WTC11 (cell line): ENCODE data around the gene ZNF142. TPM values are rescaled to one million over a fixed set of nuclear protein-coding genes. Genes with fewer than 3 reads are reported as not detected.

Experiments
- ATAC-seq: fragments of 200-7000 bp; cut with Tn5 transposase; 2 replicates; pipeline ENCODE4 v1.10.0; 2021; ENCODE audit warnings: mild to moderate bottlenecking, moderate library complexity
- CTCF ChIA-PET: fragments of 300-600 bp; sonication (Branson Sonifier 250); formaldehyde crosslinking; loops from one replicate; lab custom pipeline; 2021; ENCODE audit warnings: antibody characterized with exemption; lab: Charles Lee
- POLR2A ChIA-PET: fragments of 350-600 bp; sonication (Branson Sonifier 250); formaldehyde crosslinking; loops from one replicate; lab custom pipeline; 2021; ENCODE audit warnings: antibody characterized with exemption; lab: Charles Lee
- DNase-seq: peaks from one replicate; pipeline ENCODE4 v3.0.0; 2021; ENCODE audit warnings: low spot score
- H3K27ac Mint-ChIP-seq: 2 replicates; pipeline ENCODE4 v1.8.0; 2021; ENCODE audit warnings: mixed read lengths
- H3K27me3 Mint-ChIP-seq: 2 replicates; pipeline ENCODE4 v1.8.0; 2021; ENCODE audit warnings: low read depth, mild to moderate bottlenecking, moderate library complexity, mixed read lengths
- H3K36me3 Mint-ChIP-seq: 2 replicates; pipeline ENCODE4 v1.8.0; 2021; ENCODE audit warnings: mixed read lengths
- H3K4me1 Mint-ChIP-seq: 2 replicates; pipeline ENCODE4 v1.8.0; 2022; ENCODE audit warnings: mixed read lengths
- H3K4me3 Mint-ChIP-seq: 2 replicates; pipeline ENCODE4 v1.8.0; 2021; ENCODE audit warnings: mild to moderate bottlenecking, moderate library complexity, mixed read lengths
- H3K9me3 Mint-ChIP-seq: 2 replicates; pipeline ENCODE4 v1.8.0; 2021; ENCODE audit warnings: mixed read lengths
- EMX1 ChIP-seq: fragments of 250-450 bp; sonication (Bioruptor Pico); IDR thresholded peaks from 2 replicates; pipeline ENCODE4 v1.8.0; 2021; ENCODE audit warnings: mild to moderate bottlenecking
- MXD4 ChIP-seq: fragments of 250-450 bp; sonication (Bioruptor Pico); IDR thresholded peaks from 2 replicates; pipeline ENCODE4 v1.8.0; 2021; ENCODE audit warnings: mild to moderate bottlenecking, moderate library complexity, borderline replicate concordance
- MYBL2 ChIP-seq: sonication (generic); formaldehyde crosslinking; IDR thresholded peaks from 2 replicates; pipeline ENCODE4 v1.8.1; 2023; ENCODE audit warnings: mild to moderate bottlenecking, moderate library complexity, missing genetic modification reagents
- RELA ChIP-seq: sonication (generic); formaldehyde crosslinking; IDR thresholded peaks from 2 replicates; pipeline ENCODE4 v1.8.1; 2022; ENCODE audit warnings: missing genetic modification reagents, mild to moderate bottlenecking, borderline replicate concordance
- SP1 ChIP-seq: sonication (generic); formaldehyde crosslinking; conservative IDR thresholded peaks from 2 replicates; pipeline ENCODE4 v1.8.1; 2022; ENCODE audit warnings: missing genetic modification reagents
- ZNF232 ChIP-seq: sonication (generic); formaldehyde crosslinking; IDR thresholded peaks from 2 replicates; pipeline ENCODE4 v1.8.0; 2022; ENCODE audit warnings: mild to moderate bottlenecking, missing genetic modification reagents
- ZNF396 ChIP-seq: fragments of 250-450 bp; sonication (Bioruptor Pico); IDR thresholded peaks from 2 replicates; pipeline ENCODE4 v1.8.0; 2021; ENCODE audit warnings: mild to moderate bottlenecking, moderate library complexity, borderline replicate concordance
- ZNF416 ChIP-seq: fragments of 250-450 bp; sonication (Bioruptor Pico); IDR thresholded peaks from 2 replicates; pipeline ENCODE4 v1.9.0; 2021; ENCODE audit warnings: mild to moderate bottlenecking, inconsistent platforms
- total RNA-seq: library from RNA; stranded (reverse); gene quantifications from 3 replicates; pipeline ENCODE4 v1.2.3, GENCODE V29; 2021
- TF ChIP-seq, protein P1 (sequence below): sonication (generic); formaldehyde crosslinking; IDR thresholded peaks from 2 replicates; pipeline ENCODE4 v1.8.1; 2023; ENCODE audit warnings: mild to moderate bottlenecking, missing genetic modification reagents, moderate library complexity
- TF ChIP-seq, protein P2 (sequence below): sonication (generic); formaldehyde crosslinking; IDR thresholded peaks from 2 replicates; pipeline ENCODE4 v1.8.0; 2023; ENCODE audit warnings: mild to moderate bottlenecking, missing genetic modification reagents
- TF ChIP-seq, protein P3 (sequence below): fragments of 250-450 bp; sonication (Bioruptor Pico); IDR thresholded peaks from 2 replicates; pipeline ENCODE4 v1.9.0; 2021; ENCODE audit warnings: mild to moderate bottlenecking
- TF ChIP-seq, protein P4 (sequence below): sonication (generic); formaldehyde crosslinking; IDR thresholded peaks from 2 replicates; pipeline ENCODE4 v1.8.1; 2023; ENCODE audit warnings: mild to moderate bottlenecking, missing genetic modification reagents, borderline replicate concordance
- TF ChIP-seq, protein P5 (sequence below): sonication (generic); formaldehyde crosslinking; IDR thresholded peaks from 2 replicates; pipeline ENCODE4 v1.8.1; 2022; ENCODE audit warnings: low read depth, mild to moderate bottlenecking, moderate library complexity, missing genetic modification reagents, borderline replicate concordance
- TF ChIP-seq, protein P6 (sequence below): fragments of 250-450 bp; sonication (Bioruptor Pico); conservative IDR thresholded peaks from 2 replicates; pipeline ENCODE4 v1.9.0; 2021; ENCODE audit warnings: mild to moderate bottlenecking
- TF ChIP-seq, protein P7 (sequence below): sonication (generic); formaldehyde crosslinking; IDR thresholded peaks from 2 replicates; pipeline ENCODE4 v1.8.0; 2023; ENCODE audit warnings: missing genetic modification reagents, mild to moderate bottlenecking, borderline replicate concordance

ZNF142 gene
- total RNA-seq, 1 experiment from 2014 or later: 33.5 TPM

DNA sequence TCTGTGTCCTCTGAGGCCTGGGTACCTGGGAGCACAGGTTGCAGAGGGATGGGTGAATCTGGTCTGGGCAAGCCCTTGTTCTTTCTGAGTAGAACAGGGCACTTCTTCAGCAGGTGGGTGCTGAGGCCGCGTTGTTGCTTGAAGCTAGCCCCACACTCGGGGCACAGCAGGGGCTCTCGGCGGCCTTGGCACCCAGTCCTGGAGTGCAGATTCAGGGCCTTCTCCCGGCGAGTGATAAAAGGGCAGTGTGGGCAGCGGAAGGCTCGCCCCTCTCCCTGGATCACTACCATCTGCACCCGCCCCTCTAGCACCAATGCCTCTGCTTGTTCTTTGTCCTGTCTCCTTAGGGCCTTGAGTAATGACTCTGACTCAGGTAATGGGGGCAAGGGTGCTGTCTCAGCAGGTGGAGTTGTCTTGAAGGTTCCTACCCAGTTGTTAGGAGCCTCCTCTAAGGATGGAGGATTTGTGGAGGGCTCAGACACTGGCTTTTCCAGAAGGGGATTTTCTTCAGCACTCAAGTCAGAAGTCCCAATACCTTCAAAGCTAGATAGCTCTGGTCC is 15.6 kb downstream of the ZNF142 start:
- no peaks in the 10 kb centered on the region for H3K4me1 Mint-ChIP-seq
- CTCF ChIA-PET: interaction anchor here (1.1 kb wide), 1 partner anchor 9 kb away, joined by 3 read pairs; no protein-coding TSS in a partner anchor
- DNase-seq (no peak), ATAC-seq (no peak)
- H3K36me3 Mint-ChIP-seq: peaks cover 52% of the 10 kb centered on the region
- H3K27ac Mint-ChIP-seq: no peak overlapping the region
- no peak for TF ChIP-seq SP1
- TF ChIP-seq RELA (CRISPR knock-in tag): no peak
- TF ChIP-seq, protein P1, sequence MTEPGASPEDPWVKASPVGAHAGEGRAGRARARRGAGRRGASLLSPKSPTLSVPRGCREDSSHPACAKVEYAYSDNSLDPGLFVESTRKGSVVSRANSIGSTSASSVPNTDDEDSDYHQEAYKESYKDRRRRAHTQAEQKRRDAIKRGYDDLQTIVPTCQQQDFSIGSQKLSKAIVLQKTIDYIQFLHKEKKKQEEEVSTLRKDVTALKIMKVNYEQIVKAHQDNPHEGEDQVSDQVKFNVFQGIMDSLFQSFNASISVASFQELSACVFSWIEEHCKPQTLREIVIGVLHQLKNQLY (CRISPR knock-in tag): no peak
- no peak for TF ChIP-seq MYBL2
- TF ChIP-seq ZNF416 (CRISPR knock-in tag): no peak
- TF ChIP-seq, protein P2, sequence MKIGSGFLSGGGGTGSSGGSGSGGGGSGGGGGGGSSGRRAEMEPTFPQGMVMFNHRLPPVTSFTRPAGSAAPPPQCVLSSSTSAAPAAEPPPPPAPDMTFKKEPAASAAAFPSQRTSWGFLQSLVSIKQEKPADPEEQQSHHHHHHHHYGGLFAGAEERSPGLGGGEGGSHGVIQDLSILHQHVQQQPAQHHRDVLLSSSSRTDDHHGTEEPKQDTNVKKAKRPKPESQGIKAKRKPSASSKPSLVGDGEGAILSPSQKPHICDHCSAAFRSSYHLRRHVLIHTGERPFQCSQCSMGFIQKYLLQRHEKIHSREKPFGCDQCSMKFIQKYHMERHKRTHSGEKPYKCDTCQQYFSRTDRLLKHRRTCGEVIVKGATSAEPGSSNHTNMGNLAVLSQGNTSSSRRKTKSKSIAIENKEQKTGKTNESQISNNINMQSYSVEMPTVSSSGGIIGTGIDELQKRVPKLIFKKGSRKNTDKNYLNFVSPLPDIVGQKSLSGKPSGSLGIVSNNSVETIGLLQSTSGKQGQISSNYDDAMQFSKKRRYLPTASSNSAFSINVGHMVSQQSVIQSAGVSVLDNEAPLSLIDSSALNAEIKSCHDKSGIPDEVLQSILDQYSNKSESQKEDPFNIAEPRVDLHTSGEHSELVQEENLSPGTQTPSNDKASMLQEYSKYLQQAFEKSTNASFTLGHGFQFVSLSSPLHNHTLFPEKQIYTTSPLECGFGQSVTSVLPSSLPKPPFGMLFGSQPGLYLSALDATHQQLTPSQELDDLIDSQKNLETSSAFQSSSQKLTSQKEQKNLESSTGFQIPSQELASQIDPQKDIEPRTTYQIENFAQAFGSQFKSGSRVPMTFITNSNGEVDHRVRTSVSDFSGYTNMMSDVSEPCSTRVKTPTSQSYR (CRISPR knock-in tag): no peak
- no peak for TF ChIP-seq ZNF232 (CRISPR knock-in tag)
- TF ChIP-seq, protein P3, sequence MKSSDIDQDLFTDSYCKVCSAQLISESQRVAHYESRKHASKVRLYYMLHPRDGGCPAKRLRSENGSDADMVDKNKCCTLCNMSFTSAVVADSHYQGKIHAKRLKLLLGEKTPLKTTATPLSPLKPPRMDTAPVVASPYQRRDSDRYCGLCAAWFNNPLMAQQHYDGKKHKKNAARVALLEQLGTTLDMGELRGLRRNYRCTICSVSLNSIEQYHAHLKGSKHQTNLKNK (CRISPR knock-in tag): no peak
- H3K4me3 Mint-ChIP-seq: no peak overlapping the region
- no peaks in the 10 kb centered on the region for H3K27me3 Mint-ChIP-seq
- H3K9me3 Mint-ChIP-seq: no peaks in the 10 kb centered on the region
- POLR2A ChIA-PET: no interaction called here

DNA sequence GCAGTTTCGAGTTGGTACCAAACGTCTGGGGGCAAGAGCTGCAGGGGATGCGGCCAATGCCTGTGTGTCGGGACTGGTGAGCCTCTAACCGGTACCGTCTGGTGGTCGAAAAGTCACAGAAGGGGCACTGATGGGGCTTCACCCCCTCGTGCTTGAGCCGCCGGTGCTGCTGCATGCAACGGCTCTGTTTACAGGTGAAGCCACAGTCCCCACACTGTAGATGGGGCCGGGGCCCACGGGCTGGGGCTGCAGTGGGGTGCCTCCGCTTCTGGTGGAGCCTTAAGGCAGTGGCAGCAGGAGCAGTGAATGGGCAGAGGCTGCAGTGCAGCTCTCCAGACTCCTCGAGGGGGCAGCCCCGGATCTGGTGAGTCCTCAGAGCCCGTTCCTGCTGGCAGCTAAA is 16.6 kb downstream of the ZNF142 start:
- DNase-seq: no peak
- no peaks in the 10 kb centered on the region for H3K4me1 Mint-ChIP-seq
- no peaks in the 10 kb centered on the region for H3K27me3 Mint-ChIP-seq
- no peaks in the 10 kb centered on the region for H3K9me3 Mint-ChIP-seq
- ChIA-PET POLR2A (interaction anchor here (0.5 kb wide), 1 partner anchor 121 kb away, joined by 3 read pairs; no protein-coding TSS in a partner anchor), CTCF (no interaction called here)
- H3K4me3 Mint-ChIP-seq: no peak overlapping the region
- ATAC-seq: no peak
- H3K36me3 Mint-ChIP-seq: peaks cover 53% of the 10 kb centered on the region
- no peak overlapping the region for H3K27ac Mint-ChIP-seq
- TF ChIP-seq, protein P4, sequence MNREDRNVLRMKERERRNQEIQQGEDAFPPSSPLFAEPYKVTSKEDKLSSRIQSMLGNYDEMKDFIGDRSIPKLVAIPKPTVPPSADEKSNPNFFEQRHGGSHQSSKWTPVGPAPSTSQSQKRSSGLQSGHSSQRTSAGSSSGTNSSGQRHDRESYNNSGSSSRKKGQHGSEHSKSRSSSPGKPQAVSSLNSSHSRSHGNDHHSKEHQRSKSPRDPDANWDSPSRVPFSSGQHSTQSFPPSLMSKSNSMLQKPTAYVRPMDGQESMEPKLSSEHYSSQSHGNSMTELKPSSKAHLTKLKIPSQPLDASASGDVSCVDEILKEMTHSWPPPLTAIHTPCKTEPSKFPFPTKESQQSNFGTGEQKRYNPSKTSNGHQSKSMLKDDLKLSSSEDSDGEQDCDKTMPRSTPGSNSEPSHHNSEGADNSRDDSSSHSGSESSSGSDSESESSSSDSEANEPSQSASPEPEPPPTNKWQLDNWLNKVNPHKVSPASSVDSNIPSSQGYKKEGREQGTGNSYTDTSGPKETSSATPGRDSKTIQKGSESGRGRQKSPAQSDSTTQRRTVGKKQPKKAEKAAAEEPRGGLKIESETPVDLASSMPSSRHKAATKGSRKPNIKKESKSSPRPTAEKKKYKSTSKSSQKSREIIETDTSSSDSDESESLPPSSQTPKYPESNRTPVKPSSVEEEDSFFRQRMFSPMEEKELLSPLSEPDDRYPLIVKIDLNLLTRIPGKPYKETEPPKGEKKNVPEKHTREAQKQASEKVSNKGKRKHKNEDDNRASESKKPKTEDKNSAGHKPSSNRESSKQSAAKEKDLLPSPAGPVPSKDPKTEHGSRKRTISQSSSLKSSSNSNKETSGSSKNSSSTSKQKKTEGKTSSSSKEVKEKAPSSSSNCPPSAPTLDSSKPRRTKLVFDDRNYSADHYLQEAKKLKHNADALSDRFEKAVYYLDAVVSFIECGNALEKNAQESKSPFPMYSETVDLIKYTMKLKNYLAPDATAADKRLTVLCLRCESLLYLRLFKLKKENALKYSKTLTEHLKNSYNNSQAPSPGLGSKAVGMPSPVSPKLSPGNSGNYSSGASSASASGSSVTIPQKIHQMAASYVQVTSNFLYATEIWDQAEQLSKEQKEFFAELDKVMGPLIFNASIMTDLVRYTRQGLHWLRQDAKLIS (CRISPR knock-in tag): no peak
- TF ChIP-seq EMX1 (no peak), MXD4 (CRISPR knock-in tag) (no peak), ZNF416 (CRISPR knock-in tag) (no peak), SP1 (no peak), ZNF396 (CRISPR knock-in tag) (no peak)
- TF ChIP-seq, protein P5, sequence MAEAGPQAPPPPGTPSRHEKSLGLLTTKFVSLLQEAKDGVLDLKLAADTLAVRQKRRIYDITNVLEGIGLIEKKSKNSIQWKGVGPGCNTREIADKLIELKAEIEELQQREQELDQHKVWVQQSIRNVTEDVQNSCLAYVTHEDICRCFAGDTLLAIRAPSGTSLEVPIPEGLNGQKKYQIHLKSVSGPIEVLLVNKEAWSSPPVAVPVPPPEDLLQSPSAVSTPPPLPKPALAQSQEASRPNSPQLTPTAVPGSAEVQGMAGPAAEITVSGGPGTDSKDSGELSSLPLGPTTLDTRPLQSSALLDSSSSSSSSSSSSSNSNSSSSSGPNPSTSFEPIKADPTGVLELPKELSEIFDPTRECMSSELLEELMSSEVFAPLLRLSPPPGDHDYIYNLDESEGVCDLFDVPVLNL (CRISPR knock-in tag): no peak
- TF ChIP-seq, protein P6, sequence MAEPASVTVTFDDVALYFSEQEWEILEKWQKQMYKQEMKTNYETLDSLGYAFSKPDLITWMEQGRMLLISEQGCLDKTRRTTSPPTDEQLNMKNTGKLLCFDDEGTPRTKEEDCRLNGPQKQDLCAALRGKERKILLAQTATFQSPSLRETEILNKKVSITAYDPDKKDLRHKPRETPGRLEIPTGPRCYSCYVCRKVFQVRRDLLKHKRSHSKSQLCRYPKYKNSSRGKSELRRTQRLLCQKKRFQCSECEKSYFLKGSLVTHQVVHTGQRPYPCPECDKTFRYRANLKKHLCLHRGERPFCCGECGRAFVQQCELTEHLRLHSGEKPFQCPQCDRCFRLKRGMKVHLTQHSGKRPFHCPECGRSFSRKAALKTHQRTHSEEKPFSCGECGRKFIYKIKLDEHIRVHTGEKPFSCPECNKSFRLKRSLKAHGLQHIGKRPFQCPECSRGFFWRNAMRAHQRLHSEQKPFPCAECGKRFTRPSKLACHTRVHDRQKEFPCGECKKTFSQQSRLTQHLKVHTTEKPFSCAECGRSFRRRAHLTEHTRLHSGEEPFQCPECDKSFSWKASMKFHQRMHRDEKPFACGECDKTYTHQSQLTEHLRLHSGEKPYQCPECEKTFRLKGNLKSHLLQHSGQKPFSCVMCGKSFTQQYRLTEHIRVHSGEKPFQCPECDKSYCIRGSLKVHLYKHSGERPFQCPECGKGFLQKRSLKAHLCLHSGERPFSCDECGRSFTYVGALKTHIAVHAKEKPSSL (CRISPR knock-in tag): no peak
- TF ChIP-seq, protein P7, sequence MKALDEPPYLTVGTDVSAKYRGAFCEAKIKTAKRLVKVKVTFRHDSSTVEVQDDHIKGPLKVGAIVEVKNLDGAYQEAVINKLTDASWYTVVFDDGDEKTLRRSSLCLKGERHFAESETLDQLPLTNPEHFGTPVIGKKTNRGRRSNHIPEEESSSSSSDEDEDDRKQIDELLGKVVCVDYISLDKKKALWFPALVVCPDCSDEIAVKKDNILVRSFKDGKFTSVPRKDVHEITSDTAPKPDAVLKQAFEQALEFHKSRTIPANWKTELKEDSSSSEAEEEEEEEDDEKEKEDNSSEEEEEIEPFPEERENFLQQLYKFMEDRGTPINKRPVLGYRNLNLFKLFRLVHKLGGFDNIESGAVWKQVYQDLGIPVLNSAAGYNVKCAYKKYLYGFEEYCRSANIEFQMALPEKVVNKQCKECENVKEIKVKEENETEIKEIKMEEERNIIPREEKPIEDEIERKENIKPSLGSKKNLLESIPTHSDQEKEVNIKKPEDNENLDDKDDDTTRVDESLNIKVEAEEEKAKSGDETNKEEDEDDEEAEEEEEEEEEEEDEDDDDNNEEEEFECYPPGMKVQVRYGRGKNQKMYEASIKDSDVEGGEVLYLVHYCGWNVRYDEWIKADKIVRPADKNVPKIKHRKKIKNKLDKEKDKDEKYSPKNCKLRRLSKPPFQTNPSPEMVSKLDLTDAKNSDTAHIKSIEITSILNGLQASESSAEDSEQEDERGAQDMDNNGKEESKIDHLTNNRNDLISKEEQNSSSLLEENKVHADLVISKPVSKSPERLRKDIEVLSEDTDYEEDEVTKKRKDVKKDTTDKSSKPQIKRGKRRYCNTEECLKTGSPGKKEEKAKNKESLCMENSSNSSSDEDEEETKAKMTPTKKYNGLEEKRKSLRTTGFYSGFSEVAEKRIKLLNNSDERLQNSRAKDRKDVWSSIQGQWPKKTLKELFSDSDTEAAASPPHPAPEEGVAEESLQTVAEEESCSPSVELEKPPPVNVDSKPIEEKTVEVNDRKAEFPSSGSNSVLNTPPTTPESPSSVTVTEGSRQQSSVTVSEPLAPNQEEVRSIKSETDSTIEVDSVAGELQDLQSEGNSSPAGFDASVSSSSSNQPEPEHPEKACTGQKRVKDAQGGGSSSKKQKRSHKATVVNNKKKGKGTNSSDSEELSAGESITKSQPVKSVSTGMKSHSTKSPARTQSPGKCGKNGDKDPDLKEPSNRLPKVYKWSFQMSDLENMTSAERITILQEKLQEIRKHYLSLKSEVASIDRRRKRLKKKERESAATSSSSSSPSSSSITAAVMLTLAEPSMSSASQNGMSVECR (CRISPR knock-in tag): no peak
